Peyer's patch (tissue), 4 donors: ENCODE measurements around the gene CCDC187.

ENCODE experiments used
- CTCF ChIP-seq, 6 experiments: fragments of 450-650 bp in 4 of 6; fragments of 200-600 bp in 2 of 6; sonication (generic) in 1 of 6; IDR thresholded peaks; one replicate each; pipeline ENCODE4 v1.5.1; 2017 to 2019; ENCODE audit warnings: antibody characterized with exemption in 6 of 6, mild to moderate bottlenecking in 3 of 6, moderate library complexity in 1 of 6
- POLR2A ChIP-seq, 2 donors: fragments of 450-650 bp; IDR thresholded peaks; one replicate each; pipeline ENCODE4 v1.5.1; 2017; ENCODE audit warnings: antibody characterized with exemption in 2 of 2, mild to moderate bottlenecking in 2 of 2, moderate library complexity in 2 of 2

GRCh38 chr9:136329211-136329627 lies 25.3 kb upstream of the CCDC187 start:
- TF ChIP-seq CTCF (IDR thresholded peaks at IDR 0.05) = no peak
- no peak for TF ChIP-seq POLR2A (IDR thresholded peaks at IDR 0.05)
